WTC11 (cell line): ENCODE data around the gene HVCN1. TPM values are rescaled to one million over a fixed set of nuclear protein-coding genes. Genes with fewer than 3 reads are reported as not detected.
"Not testable (repeated sequence)": the region's sequence is repeated elsewhere in the genome, so short reads cannot be mapped to it uniquely, and the experiment has no call there.

Source experiments
- ATAC-seq: fragments of 200-7000 bp; cut with Tn5 transposase; 2 replicates; pipeline ENCODE4 v1.10.0; 2021; ENCODE audit warnings: mild to moderate bottlenecking, moderate library complexity
- CTCF ChIA-PET: fragments of 300-600 bp; sonication (Branson Sonifier 250); formaldehyde crosslinking; loops from one replicate; lab custom pipeline; 2021; ENCODE audit warnings: antibody characterized with exemption; lab: Charles Lee
- POLR2A ChIA-PET: fragments of 350-600 bp; sonication (Branson Sonifier 250); formaldehyde crosslinking; loops from one replicate; lab custom pipeline; 2021; ENCODE audit warnings: antibody characterized with exemption; lab: Charles Lee
- DNase-seq: peaks from one replicate; pipeline ENCODE4 v3.0.0; 2021; ENCODE audit warnings: low spot score
- H3K27ac Mint-ChIP-seq: 2 replicates; pipeline ENCODE4 v1.8.0; 2021; ENCODE audit warnings: mixed read lengths
- H3K27me3 Mint-ChIP-seq: 2 replicates; pipeline ENCODE4 v1.8.0; 2021; ENCODE audit warnings: low read depth, mild to moderate bottlenecking, moderate library complexity, mixed read lengths
- H3K36me3 Mint-ChIP-seq: 2 replicates; pipeline ENCODE4 v1.8.0; 2021; ENCODE audit warnings: mixed read lengths
- H3K4me1 Mint-ChIP-seq: 2 replicates; pipeline ENCODE4 v1.8.0; 2022; ENCODE audit warnings: mixed read lengths
- H3K4me3 Mint-ChIP-seq: 2 replicates; pipeline ENCODE4 v1.8.0; 2021; ENCODE audit warnings: mild to moderate bottlenecking, moderate library complexity, mixed read lengths
- H3K9me3 Mint-ChIP-seq: 2 replicates; pipeline ENCODE4 v1.8.0; 2021; ENCODE audit warnings: mixed read lengths
- ATF2 ChIP-seq: sonication (generic); formaldehyde crosslinking; IDR thresholded peaks from 2 replicates; pipeline ENCODE4 v1.8.1; 2022; ENCODE audit warnings: low read depth, missing genetic modification reagents, borderline replicate concordance
- E2F5 ChIP-seq: sonication (generic); formaldehyde crosslinking; IDR thresholded peaks from 2 replicates; pipeline ENCODE4 v1.8.1; 2022; ENCODE audit warnings: mild to moderate bottlenecking, moderate library complexity, missing genetic modification reagents
- ERG ChIP-seq: fragments of 250-450 bp; sonication (Bioruptor Pico); IDR thresholded peaks from 2 replicates; pipeline ENCODE4 v1.8.0; 2021; ENCODE audit warnings: mild to moderate bottlenecking
- HMGA2 ChIP-seq: fragments of 250-450 bp; sonication (Bioruptor Pico); IDR thresholded peaks from 2 replicates; pipeline ENCODE4 v1.4.0; 2021; ENCODE audit warnings: mild to moderate bottlenecking, moderate library complexity
- HMGXB4 ChIP-seq: sonication (generic); formaldehyde crosslinking; IDR thresholded peaks from 2 replicates; pipeline ENCODE4 v1.8.1; 2023; ENCODE audit warnings: mild to moderate bottlenecking, moderate library complexity, missing genetic modification reagents
- IRF2 ChIP-seq: sonication (generic); formaldehyde crosslinking; IDR thresholded peaks from 2 replicates; pipeline ENCODE4 v1.8.0; 2022; ENCODE audit warnings: low read depth, missing genetic modification reagents, borderline replicate concordance
- KAT7 ChIP-seq: sonication (generic); formaldehyde crosslinking; IDR thresholded peaks from 2 replicates; pipeline ENCODE4 v1.8.1; 2023; ENCODE audit warnings: missing genetic modification reagents, mild to moderate bottlenecking, borderline replicate concordance
- NR3C1 ChIP-seq: sonication (generic); formaldehyde crosslinking; conservative IDR thresholded peaks from 2 replicates; pipeline ENCODE4 v1.8.1; 2023; ENCODE audit warnings: low read depth, mild to moderate bottlenecking, missing genetic modification reagents
- TP53 ChIP-seq: sonication (generic); formaldehyde crosslinking; IDR thresholded peaks from 2 replicates; pipeline ENCODE4 v1.8.1; 2023; ENCODE audit warnings: mild to moderate bottlenecking, missing genetic modification reagents
- USF1 ChIP-seq: sonication (generic); formaldehyde crosslinking; IDR thresholded peaks from 2 replicates; pipeline ENCODE4 v1.8.0; 2022; ENCODE audit warnings: mild to moderate bottlenecking, missing genetic modification reagents
- USF2 ChIP-seq: sonication (generic); formaldehyde crosslinking; IDR thresholded peaks from 2 replicates; pipeline ENCODE4 v1.8.1; 2023; ENCODE audit warnings: mild to moderate bottlenecking, missing genetic modification reagents, moderate library complexity
- ZBTB21 ChIP-seq: sonication (generic); formaldehyde crosslinking; IDR thresholded peaks from 2 replicates; pipeline ENCODE4 v1.8.1; 2023; ENCODE audit warnings: mild to moderate bottlenecking, missing genetic modification reagents, borderline replicate concordance
- ZBTB43 ChIP-seq: sonication (generic); formaldehyde crosslinking; IDR thresholded peaks from 2 replicates; pipeline ENCODE4 v1.8.1; 2023; ENCODE audit warnings: mild to moderate bottlenecking, missing genetic modification reagents
- ZNF281 ChIP-seq: sonication (generic); formaldehyde crosslinking; IDR thresholded peaks from 2 replicates; pipeline ENCODE4 v1.8.0; 2023; ENCODE audit warnings: mild to moderate bottlenecking, missing genetic modification reagents
- total RNA-seq: library from RNA; stranded (reverse); gene quantifications from 3 replicates; pipeline ENCODE4 v1.2.3, GENCODE V29; 2021

HVCN1 gene
- total RNA-seq, 1 experiment from 2014 or later: 5.7 TPM

- TF ChIP-seq TP53 (no peak), ATF2 (CRISPR knock-in tag) (no peak), ZNF281 (CRISPR knock-in tag) (no peak), USF1 (no peak), NR3C1 (CRISPR knock-in tag) (no peak), E2F5 (no peak), KAT7 (CRISPR knock-in tag) (no peak), ZBTB21 (CRISPR knock-in tag) (no peak)
Measured at GRCh38 chr12:110725267-110725666, 36.4 kb upstream of the HVCN1 start (continued).

- H3K4me3 Mint-ChIP-seq, H3K27me3 Mint-ChIP-seq, POLR2A ChIA-PET, ATAC-seq, H3K27ac Mint-ChIP-seq, H3K9me3 Mint-ChIP-seq, CTCF ChIA-PET, DNase-seq: not testable (repeated sequence)
- Mint-ChIP-seq H3K36me3 (peaks cover 83% of the 10 kb centered on the region), H3K4me1 (peaks cover 27% of the 10 kb centered on the region)
Measured at GRCh38 chr12:110722892-110723291, 34.0 kb upstream of the HVCN1 start.

GRCh38 chr12:110721570-110721969 lies 32.7 kb upstream of the HVCN1 start:
- no peak for DNase-seq
- H3K36me3 Mint-ChIP-seq: peaks cover 84% of the 10 kb centered on the region
- no peaks in the 10 kb centered on the region for H3K27me3 Mint-ChIP-seq
- ChIA-PET POLR2A (no interaction called here), CTCF (no interaction called here)
- TF ChIP-seq IRF2 (no peak), ERG (no peak), USF2 (CRISPR knock-in tag) (no peak), ZBTB43 (CRISPR knock-in tag) (no peak), HMGA2 (no peak), HMGXB4 (CRISPR knock-in tag) (no peak)
- H3K9me3 Mint-ChIP-seq: no peaks in the 10 kb centered on the region
- H3K27ac Mint-ChIP-seq: no peak overlapping the region
- H3K4me1 Mint-ChIP-seq: peaks cover 14% of the 10 kb centered on the region
- ATAC-seq: no peak
- no peak overlapping the region for H3K4me3 Mint-ChIP-seq
